Measurements from ENCODE around the gene PPP1R13L. TPM values are rescaled to one million over a fixed set of nuclear protein-coding genes. Genes with fewer than 3 reads are reported as not detected.

Gene PPP1R13L
- total and polyA plus RNA-seq, 2 of the 8 experiments (the other 6 are each of a cell fraction or from before 2014, with no cell fraction given), result 9.1 to 15.3 TPM

DNA sequence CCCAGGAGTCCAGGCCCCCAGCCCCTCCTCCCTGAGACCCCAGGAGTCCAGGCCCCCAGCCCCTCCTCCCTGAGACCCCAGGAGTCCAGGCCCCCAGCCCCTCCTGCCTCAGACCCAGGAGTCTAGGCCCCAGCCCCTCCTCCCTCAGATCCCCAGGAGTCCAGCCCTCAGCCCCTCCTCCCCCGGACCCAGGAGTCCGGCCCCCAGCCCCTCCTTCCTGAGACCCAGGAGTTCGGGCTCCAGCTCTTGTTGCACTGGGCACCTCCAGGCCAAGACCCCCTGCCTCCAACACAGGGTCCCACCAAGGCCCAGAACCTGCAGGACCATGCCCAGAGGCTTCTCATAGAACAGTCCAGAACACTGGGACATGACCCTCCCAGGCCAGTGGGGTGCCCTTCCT lies 15.0 kb upstream of the PPP1R13L start:
- H3K14ac ChIP-seq (ENCODE audit: insufficient read length), result no peak overlapping the region
- H2BK12ac ChIP-seq (ENCODE audit: low read depth, low read length), result no peak overlapping the region
- WGBS, 2 experiments (ENCODE audit: extremely low coverage in 1 of 2, insufficient coverage in 1 of 2, insufficient read length in 1 of 2, insufficient replicate concordance in 2 of 2, low coverage in 1 of 2, low lambda C conversion rate in 2 of 2, missing lambda C conversion rate in 1 of 2), result no CpG with 5 or more reads among the region's 3 CpGs
- no peak overlapping the region for H4K5ac ChIP-seq (ENCODE audit: insufficient read length, low read depth, low read length)
- H2AFZ ChIP-seq (ENCODE audit: low read length), result no peak overlapping the region
- H3K9me3 ChIP-seq (ENCODE audit: insufficient read depth in 2 of 2, low read depth in 1 of 2, low read length in 1 of 2), result no peaks in the 10 kb centered on the region
- H3K36me3 ChIP-seq (ENCODE audit: control insufficient read depth in 2 of 4, insufficient read depth in 4 of 4, low read length in 3 of 4), result peaks cover 0 to 10% (median 6%) of the 10 kb centered on the region in 4 experiments; a peak in 5 of 8 replicates
- H3K9ac ChIP-seq (replicated peaks in 1 of 4; ENCODE audit: extremely low read depth in 1 of 4, low read depth in 3 of 4, low read length in 3 of 4), result no peak overlapping the region
- H2BK5ac ChIP-seq (ENCODE audit: low read depth, low read length), result no peak overlapping the region
- H3K18ac ChIP-seq (ENCODE audit: extremely low read depth, low read length), result no peak overlapping the region
- H2BK120ac ChIP-seq (replicated peaks; ENCODE audit: low read depth, low read length), result no peak overlapping the region
- H3K4me3 ChIP-seq (ENCODE audit: extremely low read depth in 1 of 4, insufficient read depth in 2 of 4, low read depth in 3 of 4, low read length in 4 of 4), result no peak overlapping the region
- no peak overlapping the region for H3K4ac ChIP-seq (replicated peaks; ENCODE audit: insufficient read length, low read depth, low read length)
- DNase-seq (ENCODE audit: low read depth in 1 of 2, low spot score in 2 of 2), result no peak
- H3K23me2 ChIP-seq (ENCODE audit: low read depth, low read length), result peaks cover 10% of the 10 kb centered on the region
- FAIRE-seq, result no peak
- H2BK20ac ChIP-seq (ENCODE audit: low read length), result no peak overlapping the region
- H2BK15ac ChIP-seq (ENCODE audit: low read length), result no peak overlapping the region
- no peak overlapping the region for H3K23ac ChIP-seq (ENCODE audit: insufficient read length)
- no peak overlapping the region for H4K91ac ChIP-seq (replicated peaks; ENCODE audit: insufficient read length, low read length)
- H3K79me1 ChIP-seq (ENCODE audit: low read depth, low read length), result peaks cover 2% of the 10 kb centered on the region; the same call in 1 of the 2 replicates
- H3K27me3 ChIP-seq (replicated peaks in 1 of 4; ENCODE audit: control insufficient read depth in 3 of 4, extremely low read depth in 1 of 4, insufficient read depth in 3 of 4, low read length in 3 of 4), result no peaks in the 10 kb centered on the region
- CTCF ChIA-PET (ENCODE audit: partially characterized antibody), result interaction anchor here (0.9 to 2.4 kb wide), 3 partner anchors 16 to 59 kb away, joined by 3 to 9 read pairs (median 4); no protein-coding TSS in a partner anchor
- no peak overlapping the region for H3K56ac ChIP-seq (replicated peaks; ENCODE audit: insufficient read length, low read depth, low read length)
- POLR2A ChIA-PET (ENCODE audit: partially characterized antibody), result interaction anchor here (0.9 to 1.9 kb wide), 3 partner anchors 8 to 14 kb away, joined by 3 to 9 read pairs (median 5); no protein-coding TSS in a partner anchor
- H3K4me1 ChIP-seq (replicated peaks in 1 of 4; ENCODE audit: control insufficient read depth in 3 of 4, insufficient read depth in 4 of 4, low read length in 3 of 4), result peaks cover 0 to 11% (median 6%) of the 10 kb centered on the region in 4 experiments; a peak in 6 of 7 replicates
- peaks cover 0 to 6% of the 10 kb centered on the region in 2 experiments for H4K20me1 ChIP-seq (replicated peaks in 1 of 2; ENCODE audit: control insufficient read depth in 1 of 2, insufficient read depth in 2 of 2, low read length in 2 of 2)
- H2AK5ac ChIP-seq (ENCODE audit: low read depth, low read length), result no peak overlapping the region
- H3K27ac ChIP-seq (ENCODE audit: low read depth, low read length), result no peak overlapping the region
- H3K4me2 ChIP-seq (ENCODE audit: insufficient read depth in 1 of 2, low read depth in 2 of 2, low read length in 2 of 2), result no peak overlapping the region
- H3K79me2 ChIP-seq (ENCODE audit: control insufficient read depth in 1 of 2, insufficient read depth in 2 of 2, low read length in 2 of 2), result peaks cover 0 to 9% of the 10 kb centered on the region in 2 experiments; a peak in 1 of 4 replicates
- no peak overlapping the region for H4K8ac ChIP-seq (ENCODE audit: extremely low read depth, insufficient read depth, low read length)
- no peak for TF ChIP-seq EZH2 (IDR thresholded peaks at IDR 0.05; ENCODE audit: low read depth, low read length, severe bottlenecking)
- no peak for TF ChIP-seq RXRA (IDR thresholded peaks at IDR 0.05; ENCODE audit: insufficient read depth, low read depth, low read length)
- TF ChIP-seq RFX5 (IDR thresholded peaks at IDR 0.05; ENCODE audit: borderline replicate concordance, low read depth, low read length), result no peak
- TF ChIP-seq, protein P1, sequence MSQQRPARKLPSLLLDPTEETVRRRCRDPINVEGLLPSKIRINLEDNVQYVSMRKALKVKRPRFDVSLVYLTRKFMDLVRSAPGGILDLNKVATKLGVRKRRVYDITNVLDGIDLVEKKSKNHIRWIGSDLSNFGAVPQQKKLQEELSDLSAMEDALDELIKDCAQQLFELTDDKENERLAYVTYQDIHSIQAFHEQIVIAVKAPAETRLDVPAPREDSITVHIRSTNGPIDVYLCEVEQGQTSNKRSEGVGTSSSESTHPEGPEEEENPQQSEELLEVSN (IDR thresholded peaks at IDR 0.05), result no peak
- TF ChIP-seq RNF2 (IDR thresholded peaks at IDR 0.05; ENCODE audit: borderline replicate concordance, low read depth, low read length, missing control alignments, poor library complexity, severe bottlenecking), result no peak
- TF ChIP-seq, protein P2, sequence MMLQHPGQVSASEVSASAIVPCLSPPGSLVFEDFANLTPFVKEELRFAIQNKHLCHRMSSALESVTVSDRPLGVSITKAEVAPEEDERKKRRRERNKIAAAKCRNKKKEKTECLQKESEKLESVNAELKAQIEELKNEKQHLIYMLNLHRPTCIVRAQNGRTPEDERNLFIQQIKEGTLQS (IDR thresholded peaks at IDR 0.05; ENCODE audit: insufficient read depth, low read depth, low read length), result no peak
- TF ChIP-seq CEBPB (IDR thresholded peaks at IDR 0.05; ENCODE audit: low read depth, low read length), result no peak
